SU-DHL-6 (cell line): ENCODE measurements around the gene STMN1.

Experiments
- EZH2phosphoT487 ChIP-seq: fragments of 200-600 bp; sonication (generic), shearing (Covaris generic); conservative IDR thresholded peaks from 2 replicates; pipeline ENCODE4 v1.6.1; 2018; ENCODE audit warnings: mild to moderate bottlenecking, antibody characterized with exemption, low read length, moderate library complexity, mixed read lengths
- TF ChIP-seq, protein P1 (sequence below): fragments of 200-600 bp; sonication (generic); IDR thresholded peaks from one replicate; pipeline ENCODE4 v1.5.1; 2017; ENCODE audit warnings: antibody characterized with exemption, mild to moderate bottlenecking, low read length, moderate library complexity; ENCODE audit not compliant: insufficient read depth, poor library complexity, severe bottlenecking

DNA sequence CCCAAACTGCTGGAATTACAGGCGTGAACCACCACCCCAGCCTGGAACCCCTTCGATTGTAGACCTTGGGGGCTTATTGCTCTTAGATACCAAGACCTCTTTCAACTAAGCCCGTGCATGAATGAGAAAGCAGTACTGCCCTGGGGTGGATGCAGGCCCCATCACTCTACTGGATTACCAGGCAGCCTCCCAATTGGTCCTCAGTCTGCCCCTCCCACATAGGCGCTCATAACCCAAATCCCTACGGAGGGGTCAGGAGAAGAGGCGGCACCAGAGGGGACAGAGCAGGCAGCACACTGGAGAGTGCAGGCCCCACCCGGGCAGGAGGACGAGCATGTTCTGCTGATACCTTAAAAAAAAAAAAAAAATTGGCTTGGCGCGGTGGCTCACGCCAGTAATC, 12.4 kb upstream of the STMN1 start:
- TF ChIP-seq, protein P1, sequence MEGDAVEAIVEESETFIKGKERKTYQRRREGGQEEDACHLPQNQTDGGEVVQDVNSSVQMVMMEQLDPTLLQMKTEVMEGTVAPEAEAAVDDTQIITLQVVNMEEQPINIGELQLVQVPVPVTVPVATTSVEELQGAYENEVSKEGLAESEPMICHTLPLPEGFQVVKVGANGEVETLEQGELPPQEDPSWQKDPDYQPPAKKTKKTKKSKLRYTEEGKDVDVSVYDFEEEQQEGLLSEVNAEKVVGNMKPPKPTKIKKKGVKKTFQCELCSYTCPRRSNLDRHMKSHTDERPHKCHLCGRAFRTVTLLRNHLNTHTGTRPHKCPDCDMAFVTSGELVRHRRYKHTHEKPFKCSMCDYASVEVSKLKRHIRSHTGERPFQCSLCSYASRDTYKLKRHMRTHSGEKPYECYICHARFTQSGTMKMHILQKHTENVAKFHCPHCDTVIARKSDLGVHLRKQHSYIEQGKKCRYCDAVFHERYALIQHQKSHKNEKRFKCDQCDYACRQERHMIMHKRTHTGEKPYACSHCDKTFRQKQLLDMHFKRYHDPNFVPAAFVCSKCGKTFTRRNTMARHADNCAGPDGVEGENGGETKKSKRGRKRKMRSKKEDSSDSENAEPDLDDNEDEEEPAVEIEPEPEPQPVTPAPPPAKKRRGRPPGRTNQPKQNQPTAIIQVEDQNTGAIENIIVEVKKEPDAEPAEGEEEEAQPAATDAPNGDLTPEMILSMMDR: no peak
- no peak for TF ChIP-seq EZH2phosphoT487
